Endothelial cell of coronary artery (primary cell): ENCODE results near the gene LILRA5. TPM values are rescaled to one million over a fixed set of nuclear protein-coding genes. Genes with fewer than 3 reads are reported as not detected.

Experiments used
- total RNA-seq: library from RNA; depleted of rRNA; stranded (reverse); fragments of >200 nt; gene quantifications from 2 replicates; pipeline ENCODE4 v1.2.3, GENCODE V29; 2014

LILRA5 gene
- not detected in 2 replicates for total RNA-seq

GRCh38 chr19:54312436-54313377, at the start of gene LILRA5:
TSS of gene LILRA5 (minus strand) at chr19:54313166. CDS start at chr19:54313019, 147 bp downstream.

GRCh38 chr19:54281007-54281728, 31.8 kb downstream of the LILRA5 start, which contains the start of gene LILRB2:
TSS of gene LILRB2 (minus strand) at chr19:54281110. CDS start at chr19:54280496, 614 bp downstream.

GRCh38 chr19:54257116-54257480, 55.9 kb downstream of the LILRA5 start, which contains the start of gene LILRB5:
TSS of gene LILRB5 (minus strand) at chr19:54257273. CDS start at chr19:54257193, 80 bp downstream.

Other genes with a start within 250 kb of the LILRA5 start
- gene VSTM1, start 249.3 kb downstream of the LILRA5 start, total RNA-seq = not detected in 2 replicates
- gene TARM1, start 231.8 kb downstream of the LILRA5 start, total RNA-seq = not detected in 2 replicates
- gene OSCAR, start 212.4 kb downstream of the LILRA5 start, total RNA-seq = 0.19 TPM in 1 of 2 replicates, not detected in the other
- 15.0 and 18.3 TPM in 2 replicates for gene NDUFA3, start 210.3 kb downstream of the LILRA5 start, total RNA-seq
- gene TFPT, start 197.5 kb downstream of the LILRA5 start, total RNA-seq = 23.1 and 28.9 TPM in 2 replicates
- gene PRPF31, start 197.4 kb downstream of the LILRA5 start, total RNA-seq = 68.6 and 74.4 TPM in 2 replicates
- gene CNOT3, start 175.4 kb downstream of the LILRA5 start, total RNA-seq = 11.3 and 11.4 TPM in 2 replicates
- 6.9 and 7.9 TPM in 2 replicates for gene LENG1, start 153.4 kb downstream of the LILRA5 start, total RNA-seq
- gene TMC4, start 140.0 kb downstream of the LILRA5 start, total RNA-seq = not detected in 2 replicates
- 38.2 and 50.6 TPM in 2 replicates for gene MBOAT7, start 123.6 kb downstream of the LILRA5 start, total RNA-seq
- gene TSEN34, start 121.9 kb downstream of the LILRA5 start, total RNA-seq = 38.1 and 44.1 TPM in 2 replicates
- gene RPS9, start 112.3 kb downstream of the LILRA5 start, total RNA-seq = 2,394 and 3,413 TPM in 2 replicates
- gene LILRB3, start 90.2 kb downstream of the LILRA5 start, total RNA-seq = not detected in 2 replicates
- gene LILRA6, start 70.4 kb downstream of the LILRA5 start, total RNA-seq = not detected in 2 replicates
- gene LILRB5, start 55.9 kb downstream of the LILRA5 start, total RNA-seq = not detected in 2 replicates
- gene LILRB2, start 32.1 kb downstream of the LILRA5 start, total RNA-seq = not detected in 2 replicates
- not detected in 2 replicates for gene LILRA4, start 26.0 kb upstream of the LILRA5 start, total RNA-seq
- not detected in 2 replicates for gene LAIR1, start 51.8 kb upstream of the LILRA5 start, total RNA-seq
- not detected in 2 replicates for gene TTYH1, start 102.3 kb upstream of the LILRA5 start, total RNA-seq
- gene LENG8, start 136.0 kb upstream of the LILRA5 start, total RNA-seq = 27.5 and 42.7 TPM in 2 replicates
- gene LENG9, start 150.6 kb upstream of the LILRA5 start, total RNA-seq = 4.0 and 9.8 TPM in 2 replicates
- 34.8 and 39.1 TPM in 2 replicates for gene CDC42EP5, start 160.1 kb upstream of the LILRA5 start, total RNA-seq
- gene LAIR2, start 189.7 kb upstream of the LILRA5 start, total RNA-seq = not detected in 2 replicates